ENCODE data around the gene CBARP. TPM values are rescaled to one million over a fixed set of nuclear protein-coding genes. Genes with fewer than 3 reads are reported as not detected.

Gene CBARP
- total and polyA plus RNA-seq, 2 of the 13 experiments (the other 11 are each of a cell fraction or from before 2014, with no cell fraction given): 1.2 to 1.4 TPM

- TF ChIP-seq ZNF644 (CRISPR knock-in tag; IDR thresholded peaks at IDR 0.05; ENCODE audit: low read depth): no peak
- peak; percentile 99 for TF ChIP-seq ZBTB10 (CRISPR knock-in tag; IDR thresholded peaks at IDR 0.05; ENCODE audit: borderline replicate concordance)
- TF ChIP-seq XBP1 (CRISPR knock-in tag; IDR thresholded peaks at IDR 0.05): no peak
- no peak for TF ChIP-seq STAT6 (CRISPR knock-in tag; IDR thresholded peaks at IDR 0.05; ENCODE audit: borderline replicate concordance)
- TF ChIP-seq MTERF4 (CRISPR knock-in tag; IDR thresholded peaks at IDR 0.05): no peak
- TF ChIP-seq ZHX2 (IDR thresholded peaks at IDR 0.05; ENCODE audit: low read depth): no peak
- TF ChIP-seq ZHX2 (CRISPR knock-in tag; IDR thresholded peaks at IDR 0.05; ENCODE audit: borderline replicate concordance): no peak
- no peak for TF ChIP-seq ATAD3A (CRISPR knock-in tag; IDR thresholded peaks at IDR 0.05)
- 0 out of 2 replicates have a peak, but pooled peaks have one; percentile 14 for TF ChIP-seq CBX5 (CRISPR knock-in tag; IDR thresholded peaks at IDR 0.05; ENCODE audit: borderline replicate concordance)
- TF ChIP-seq ZNF367 (CRISPR knock-in tag; IDR thresholded peaks at IDR 0.05; ENCODE audit: borderline replicate concordance): no peak
- 0 out of 2 replicates have a peak, but pooled peaks have one; percentile 46 for TF ChIP-seq HDAC2 (CRISPR knock-in tag; IDR thresholded peaks at IDR 0.05)
- TF ChIP-seq CREB1 (IDR thresholded peaks at IDR 0.05): 0 out of 2 replicates have a peak, but pooled peaks have one; percentile 34
- no peak for TF ChIP-seq CREB1 (CRISPR knock-in tag; IDR thresholded peaks at IDR 0.05)
- peak; percentile 80 for TF ChIP-seq CTCF (CRISPR knock-in tag; IDR thresholded peaks at IDR 0.05)
- TF ChIP-seq SRSF9 (IDR thresholded peaks at IDR 0.05; ENCODE audit: borderline replicate concordance, insufficient read depth, low read depth, low read length, poor library complexity, severe bottlenecking): no peak
These were observed 10.5 kb upstream of the CBARP start, which contains the start of gene MIDN (continued) for GRCh38 chr19:1248139-1248785.
